GM13976 (cell line): ENCODE results near the gene CSMD2.

Experiments used
- DNase-seq: peaks from one replicate; pipeline ENCODE4 v3.0.0; 2012; ENCODE audit warnings: low spot score
- CTCF ChIP-seq: IDR thresholded peaks from 2 replicates; pipeline ENCODE4 v1.5.1; 2012; ENCODE audit warnings: borderline replicate concordance, mild to moderate bottlenecking; ENCODE audit not compliant: insufficient read depth; ENCODE audit errors: extremely low read depth, missing control alignments, control extremely low read depth
- in situ Hi-C: fragments of 300-500 bp; cut with MboI; formaldehyde crosslinking; loops from one replicate; pipeline ENCODE4 v1.12.0; 2022; ENCODE audit warnings: low sequenced_read_pairs, mixed read lengths, inconsistent platforms; ENCODE audit not compliant: unreplicated experiment

The CSMD2 gene

DNA sequence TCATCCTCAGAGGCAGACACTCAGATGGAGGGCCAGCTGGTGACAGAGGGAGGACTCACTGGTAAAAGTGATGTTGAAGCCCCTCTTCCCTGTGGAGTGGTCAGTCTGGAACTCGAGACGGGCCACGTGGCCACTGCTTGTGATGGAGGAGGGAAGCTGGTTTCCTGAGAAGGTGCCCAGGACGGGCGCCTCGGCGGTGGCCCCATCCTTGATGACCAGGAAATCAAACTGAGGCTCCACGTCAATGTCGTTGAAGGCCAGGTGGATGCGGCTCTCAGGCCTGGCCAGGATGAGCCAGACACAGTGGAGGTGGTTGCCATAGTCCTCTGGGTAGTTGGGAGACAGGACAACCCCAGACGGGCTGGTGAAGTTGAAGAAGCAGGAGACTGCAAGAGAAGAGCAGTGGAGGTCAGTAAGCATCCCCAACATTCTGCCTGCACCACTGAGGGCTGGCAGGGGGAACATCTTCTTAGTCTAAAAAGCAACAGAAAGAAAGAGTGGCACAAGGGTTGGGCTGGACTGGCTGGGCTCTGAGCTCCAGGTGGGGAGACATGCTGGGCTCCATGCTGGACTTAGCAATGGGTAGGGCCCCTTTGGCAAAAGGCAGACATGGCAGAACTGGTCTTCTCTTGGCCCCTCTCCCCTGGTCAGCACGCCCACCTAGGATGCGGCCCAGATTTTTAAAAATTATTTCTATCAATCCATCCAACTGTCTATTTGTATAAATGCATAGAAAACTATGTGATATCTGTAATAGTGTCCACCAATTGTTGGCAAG is 421.6 kb downstream of the CSMD2 start:
- no peak for DNase-seq
- in situ Hi-C loops: no loop called here
- TF ChIP-seq CTCF: no peak

GRCh38 chr1:33742663-33743062 is 422.4 kb downstream of the CSMD2 start:
- in situ Hi-C loops: no loop called here
- TF ChIP-seq CTCF: no peak
- no peak for DNase-seq

DNA sequence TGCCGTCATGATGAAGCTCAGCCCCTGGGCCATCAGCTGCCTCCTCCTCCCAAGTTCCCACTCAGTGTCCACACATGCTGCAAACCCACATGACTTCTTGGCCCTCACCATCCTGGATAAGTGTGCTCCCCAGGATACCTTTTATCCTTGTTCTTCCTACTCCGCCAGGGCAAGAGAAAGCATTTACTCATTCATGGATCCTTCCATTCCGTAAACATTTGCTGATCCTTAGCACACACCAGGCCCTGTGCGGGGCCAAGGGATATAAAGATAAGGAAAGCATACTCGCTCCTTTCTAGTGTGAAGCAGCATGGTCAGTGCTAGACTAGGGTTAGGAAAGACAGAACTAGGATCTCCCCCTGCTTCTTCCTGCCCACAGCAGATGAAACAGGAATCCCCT is 423.3 kb downstream of the CSMD2 start:
- TF ChIP-seq CTCF: no peak
- in situ Hi-C loops: no loop called here

GRCh38 chr1:33740040-33740744 is 424.8 kb downstream of the CSMD2 start:
- in situ Hi-C loops: no loop called here
- TF ChIP-seq CTCF: no peak

More for the DNA sequence above, 423.3 kb downstream of the CSMD2 start:
- DNase-seq: no peak

DNA sequence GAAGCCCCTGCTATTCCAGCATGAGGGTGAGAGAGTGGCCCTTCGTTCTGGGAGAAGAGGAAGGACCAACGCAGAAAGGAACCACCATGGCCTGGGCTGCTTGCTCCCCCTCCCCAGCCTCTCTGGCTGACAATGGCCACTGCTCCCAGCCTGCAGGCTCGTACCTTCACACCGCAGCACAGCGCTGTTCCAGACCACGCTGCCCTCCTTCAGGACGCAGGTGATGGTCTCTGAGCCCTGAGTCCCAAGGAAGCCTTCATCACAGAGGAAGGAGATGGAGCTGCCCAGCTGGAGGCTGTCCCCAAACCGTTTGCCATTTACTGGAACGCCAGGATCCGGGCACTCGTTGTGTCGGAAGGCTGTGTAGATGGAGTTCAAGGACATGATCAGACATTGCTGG is 426.1 kb downstream of the CSMD2 start:
- in situ Hi-C loops: no loop called here

More at GRCh38 chr1:33740040-33740744, 424.8 kb downstream of the CSMD2 start:
- no peak for DNase-seq

GRCh38 chr1:33738536-33738935 is 426.5 kb downstream of the CSMD2 start:
- no peak for TF ChIP-seq CTCF
- in situ Hi-C loops: no loop called here
- DNase-seq: no peak

More for the DNA sequence above, 426.1 kb downstream of the CSMD2 start:
- DNase-seq: no peak
- no peak for TF ChIP-seq CTCF
